HCT116 (cell line): ENCODE measurements around the gene GPR157. TPM values are rescaled to one million over a fixed set of nuclear protein-coding genes. Genes with fewer than 3 reads are reported as not detected.

Source experiments
- ATAC-seq: fragments of 200-7000 bp; cut with Tn5 transposase; 2 replicates; pipeline ENCODE4 v1.9.1; 2020; ENCODE audit warnings: mild to moderate bottlenecking, moderate library complexity
- BruUV-seq: library from RNA; stranded (reverse); fragments of 400-500 nt; replicated peaks from 2 replicates; lab custom pipeline; 2021; lab: Mats Ljungman, UMichigan
- CTCF ChIA-PET: fragments of 300-600 bp; sonication (Branson Sonifier 250); formaldehyde crosslinking; loops from one replicate; lab custom pipeline; 2021; ENCODE audit warnings: antibody characterized with exemption; lab: Charles Lee
- POLR2A ChIA-PET: fragments of 300-600, 350-600 bp; sonication (Branson Sonifier 250); formaldehyde crosslinking; loops from one replicate; lab custom pipeline; 2021; ENCODE audit warnings: antibody characterized with exemption; lab: Charles Lee
- RAD21 ChIA-PET, 2 experiments: fragments of 300-600 bp; sonication (Branson Sonifier 250); formaldehyde crosslinking; loops; one replicate each; lab custom pipeline; 2023; ENCODE audit warnings: low total read pairs in 2 of 2; ENCODE audit not compliant: uncharacterized antibody in 2 of 2, unreplicated experiment in 2 of 2, low non-redundant PET in 1 of 2; lab: Charles Lee
- DNase-seq: peaks from one replicate; pipeline ENCODE4 v3.0.0-alpha.2; 2010; ENCODE audit warnings: low read depth, low spot score
- H2AFZ ChIP-seq: fragments of 200-600 bp; shearing (Covaris generic), sonication (generic); 2 replicates; pipeline ENCODE4 v1.6.1; 2017; ENCODE audit warnings: low read depth, mixed run types, mixed read lengths, antibody characterized with exemption, low read length; ENCODE audit not compliant: poor library complexity, severe bottlenecking
- H3K27ac ChIP-seq: 2 replicates; pipeline ENCODE4 v1.5.1; 2012; ENCODE audit warnings: low read depth, low read length
- H3K27me3 ChIP-seq: fragments of 200-600 bp; sonication (generic); 2 replicates; pipeline ENCODE4 v1.6.1; 2016; ENCODE audit warnings: mixed run types, low read length, mixed read lengths; ENCODE audit not compliant: insufficient read depth
- H3K36me3 ChIP-seq, 2 experiments: fragments of 200-500 bp in 1 of 2; fragments of 200-600 bp in 1 of 2; sonication (Bioruptor generic) in 1 of 2; sonication (generic) in 1 of 2; 2 replicates each; pipeline versions ENCODE4 v1.5.1 to v1.6.1; 2014 to 2016; ENCODE audit warnings: low read length in 2 of 2, inconsistent platforms in 1 of 2, mixed read lengths in 1 of 2, mixed run types in 1 of 2; ENCODE audit not compliant: insufficient read depth in 2 of 2, control insufficient read depth in 1 of 2
- H3K4me1 ChIP-seq, 2 experiments: fragments of 200-600 bp in 1 of 2; sonication (generic) in 1 of 2; 2 replicates each; pipeline versions ENCODE4 v1.5.1 to v1.6.1; 2012 to 2017; ENCODE audit warnings: low read length in 2 of 2, inconsistent platforms in 1 of 2, mild to moderate bottlenecking in 1 of 2, mixed read lengths in 1 of 2, mixed run types in 1 of 2, moderate library complexity in 1 of 2; ENCODE audit not compliant: insufficient read depth in 2 of 2, control insufficient read depth in 1 of 2
- H3K4me2 ChIP-seq: fragments of 200-600 bp; sonication (generic); 2 replicates; pipeline ENCODE4 v1.6.1; 2017; ENCODE audit warnings: mixed run types, low read length, mixed read lengths
- H3K4me3 ChIP-seq, 2 experiments: fragments of 200-600 bp in 1 of 2; sonication (generic) in 1 of 2; replicated peaks in 1 of 2; 2 replicates each; pipeline ENCODE4 v1.5.1; 2011 to 2016; ENCODE audit warnings: low read length in 2 of 2, control low read depth in 1 of 2, low read depth in 1 of 2, mild to moderate bottlenecking in 1 of 2, mixed read lengths in 1 of 2, mixed run types in 1 of 2
- H3K79me2 ChIP-seq: fragments of 200-600 bp; sonication (generic); 2 replicates; pipeline ENCODE4 v1.6.1; 2017; ENCODE audit warnings: mild to moderate bottlenecking, mixed run types, low read length, moderate library complexity, mixed read lengths; ENCODE audit not compliant: insufficient read depth
- H3K9ac ChIP-seq: fragments of 200-600 bp; sonication (generic); 2 replicates; pipeline ENCODE4 v1.6.1; 2016; ENCODE audit warnings: low read length, mixed read lengths
- H3K9me2 ChIP-seq: fragments of 200-600 bp; sonication (generic), shearing (Covaris generic); 2 replicates; pipeline ENCODE4 v1.6.1; 2017; ENCODE audit warnings: mixed run types, mild to moderate bottlenecking, moderate library complexity; ENCODE audit not compliant: insufficient read depth
- H3K9me3 ChIP-seq, 2 experiments: fragments of 200-500 bp in 1 of 2; fragments of 200-600 bp in 1 of 2; sonication (Bioruptor generic) in 1 of 2; sonication (generic) in 1 of 2; 2 replicates each; pipeline ENCODE4 v1.6.1; 2014 to 2017; ENCODE audit warnings: low read length in 2 of 2, mixed read lengths in 2 of 2, inconsistent platforms in 1 of 2, low read depth in 1 of 2, mild to moderate bottlenecking in 1 of 2, mixed run types in 1 of 2, moderate library complexity in 1 of 2; ENCODE audit not compliant: control insufficient read depth in 1 of 2, insufficient read depth in 1 of 2
- H4K20me1 ChIP-seq: fragments of 200-600 bp; sonication (generic), shearing (Covaris generic); 2 replicates; pipeline ENCODE4 v1.6.1; 2017; ENCODE audit warnings: mixed run types, mild to moderate bottlenecking, moderate library complexity; ENCODE audit not compliant: insufficient read depth
- EGR1 ChIP-seq: IDR thresholded peaks from 2 replicates; pipeline ENCODE4 v1.6.1; 2012; ENCODE audit warnings: low read depth
- EZH2phosphoT487 ChIP-seq: fragments of 200-600 bp; IDR thresholded peaks from 2 replicates; pipeline ENCODE4 v1.6.1; 2018; ENCODE audit warnings: antibody characterized with exemption, borderline replicate concordance
- JUND ChIP-seq: IDR thresholded peaks from 2 replicates; pipeline ENCODE4 v1.6.1; 2012
- MAX ChIP-seq: IDR thresholded peaks from 2 replicates; pipeline ENCODE4 v1.6.1; 2012
- POLR2A ChIP-seq: IDR thresholded peaks from 2 replicates; pipeline ENCODE4 v1.7.0; 2011; ENCODE audit warnings: borderline replicate concordance; ENCODE audit not compliant: insufficient read depth, insufficient read length; ENCODE audit errors: extremely low read depth
- POLR2AphosphoS5 ChIP-seq: IDR thresholded peaks from 2 replicates; pipeline ENCODE4 v1.6.1; 2011; ENCODE audit warnings: mild to moderate bottlenecking, low read depth, low read length, moderate library complexity
- RAD21 ChIP-seq: IDR thresholded peaks from 2 replicates; pipeline ENCODE4 v1.6.1; 2012; ENCODE audit warnings: low read depth, mild to moderate bottlenecking
- REST ChIP-seq: IDR thresholded peaks from 2 replicates; pipeline ENCODE4 v1.6.1; 2012; ENCODE audit warnings: low read depth
- SP1 ChIP-seq: IDR thresholded peaks from 2 replicates; pipeline ENCODE4 v1.6.1; 2012; ENCODE audit warnings: low read depth
- SRF ChIP-seq: IDR thresholded peaks from 2 replicates; pipeline ENCODE4 v1.6.1; 2012; ENCODE audit warnings: low read depth
- TCF7L2 ChIP-seq: IDR thresholded peaks from 2 replicates; pipeline ENCODE4 v1.7.0; 2011; ENCODE audit warnings: borderline replicate concordance, inconsistent platforms; ENCODE audit not compliant: insufficient read depth, insufficient read length; ENCODE audit errors: extremely low read depth
- YY1 ChIP-seq: IDR thresholded peaks from 2 replicates; pipeline ENCODE4 v1.6.1; 2011; ENCODE audit warnings: low read length, low read depth, moderate library complexity, mild to moderate bottlenecking; ENCODE audit not compliant: insufficient replicate concordance; ENCODE audit errors: extremely low read depth
- ZBTB33 ChIP-seq: IDR thresholded peaks from 2 replicates; pipeline ENCODE4 v1.6.1; 2011; ENCODE audit warnings: mild to moderate bottlenecking, low read length, moderate library complexity; ENCODE audit not compliant: insufficient replicate concordance; ENCODE audit errors: extremely low read depth
- intact Hi-C: fragments of 100-400 bp; cut with micrococcal nuclease; formaldehyde crosslinking; loops from 2 replicates; pipeline ENCODE4 v1.10.0; 2022
- total RNA-seq: library from RNA; stranded (reverse); gene quantifications from one replicate; pipeline ENCODE4 v1.2.1, GENCODE V29; 2021; ENCODE audit not compliant: unreplicated experiment

The GPR157 gene
- total RNA-seq, 1 experiment from 2014 or later = 7.7 TPM

GRCh38 chr1:9085306-9085940 is 43.5 kb downstream of the GPR157 start:
- Histone ChIP-seq H3K4me3 (no peak overlapping the region), H3K36me3 (no peaks in the 10 kb centered on the region), H3K27ac (no peak overlapping the region), H3K9me3 (no peaks in the 10 kb centered on the region), H3K4me1 (peaks cover 13% of the 10 kb centered on the region in 2 experiments), H3K9me2 (no peaks in the 10 kb centered on the region), H3K4me2 (no peak overlapping the region), H3K9ac (no peak overlapping the region), H3K27me3 (no peaks in the 10 kb centered on the region), H4K20me1 (no peaks in the 10 kb centered on the region), H3K79me2 (no peaks in the 10 kb centered on the region)
- POLR2A ChIA-PET = no interaction called here
- no peak for ATAC-seq
- intact Hi-C loops = no loop called here
- CTCF ChIA-PET = interaction anchor here (1.0 kb wide), 1 partner anchor 80 kb away, joined by 4 read pairs; no protein-coding TSS in a partner anchor
- RAD21 ChIA-PET = no interaction called here
- DNase-seq = no peak
- no peak for TF ChIP-seq JUND
- TF ChIP-seq TCF7L2 = no peak
- TF ChIP-seq MAX = no peak
- TF ChIP-seq REST = no peak
- no peak for TF ChIP-seq SRF
- no peak for TF ChIP-seq SP1
- no peak for TF ChIP-seq ZBTB33
- TF ChIP-seq EGR1 = no peak
- no peak for TF ChIP-seq RAD21
- TF ChIP-seq EZH2phosphoT487 = no peak
- no peak for TF ChIP-seq POLR2A
- no peak for TF ChIP-seq YY1
- no peak for TF ChIP-seq POLR2AphosphoS5
- TF ChIP-seq, all 23 proteins: peak for 0
- H2AFZ ChIP-seq = no peak overlapping the region
- no TSS peak for BruUV-seq
